ENCODE results near the gene SHOC2. TPM values are rescaled to one million over a fixed set of nuclear protein-coding genes. Genes with fewer than 3 reads are reported as not detected.

SHOC2 gene
- total RNA-seq, 1 experiment from 2014 or later = 30.8 TPM

GRCh38 chr10:110963162-110963561 lies 43.8 kb downstream of the SHOC2 start:
- Histone ChIP-seq H3K9me3 (ENCODE audit: low read length) (no peaks in the 10 kb centered on the region), H3K4me2 (ENCODE audit: low read depth, low read length, poor library complexity, severe bottlenecking) (no peak overlapping the region), H3K27me3 (ENCODE audit: low read length) (no peaks in the 10 kb centered on the region), H3K9ac (ENCODE audit: low read length) (no peak overlapping the region), H2AFZ (ENCODE audit: low read length) (no peak overlapping the region), H3K36me3 (ENCODE audit: insufficient read depth, low read length) (no peaks in the 10 kb centered on the region), H3K4me1 (ENCODE audit: low read length) (peaks cover 18% of the 10 kb centered on the region), H4K20me1 (ENCODE audit: insufficient read depth, low read depth, low read length) (peaks cover 42% of the 10 kb centered on the region), H3K79me2 (ENCODE audit: low read length) (peaks cover 43% of the 10 kb centered on the region), H3K4me3 (ENCODE audit: low read length) (no peak overlapping the region), H3K9me2 (replicated peaks; ENCODE audit: insufficient read depth, low read length) (no peaks in the 10 kb centered on the region), H3K27ac (ENCODE audit: low read length) (no peak overlapping the region)
- no peak for DNase-seq

- H4K20me1 ChIP-seq (ENCODE audit: insufficient read depth, low read depth, low read length) = peaks cover 41% of the 10 kb centered on the region
- H3K4me2 ChIP-seq (ENCODE audit: low read depth, low read length, poor library complexity, severe bottlenecking) = no peak overlapping the region
- H3K79me2 ChIP-seq (ENCODE audit: low read length) = peaks cover 36% of the 10 kb centered on the region
- H3K4me3 ChIP-seq (ENCODE audit: low read length) = no peak overlapping the region
- H3K9ac ChIP-seq (ENCODE audit: low read length) = no peak overlapping the region
- no peaks in the 10 kb centered on the region for H3K27me3 ChIP-seq (ENCODE audit: low read length)
- H3K9me3 ChIP-seq (ENCODE audit: low read length) = no peaks in the 10 kb centered on the region
- H3K9me2 ChIP-seq (replicated peaks; ENCODE audit: insufficient read depth, low read length) = no peaks in the 10 kb centered on the region
- H3K27ac ChIP-seq (ENCODE audit: low read length) = no peak overlapping the region
- H3K4me1 ChIP-seq (ENCODE audit: low read length) = peaks cover 11% of the 10 kb centered on the region
- no peaks in the 10 kb centered on the region for H3K36me3 ChIP-seq (ENCODE audit: insufficient read depth, low read length)
- no peak for DNase-seq
- H2AFZ ChIP-seq (ENCODE audit: low read length) = no peak overlapping the region
These were observed 45.3 kb downstream of the SHOC2 start for GRCh38 chr10:110964681-110965080.

GRCh38 chr10:110965216-110965615 lies 45.8 kb downstream of the SHOC2 start:
- Histone ChIP-seq H3K27ac (ENCODE audit: low read length) (no peak overlapping the region), H3K27me3 (ENCODE audit: low read length) (no peaks in the 10 kb centered on the region), H3K4me1 (ENCODE audit: low read length) (peaks cover 6% of the 10 kb centered on the region), H3K9ac (ENCODE audit: low read length) (no peak overlapping the region), H3K9me3 (ENCODE audit: low read length) (no peaks in the 10 kb centered on the region), H3K79me2 (ENCODE audit: low read length) (peaks cover 34% of the 10 kb centered on the region), H3K4me2 (ENCODE audit: low read depth, low read length, poor library complexity, severe bottlenecking) (no peak overlapping the region), H2AFZ (ENCODE audit: low read length) (no peak overlapping the region), H3K36me3 (ENCODE audit: insufficient read depth, low read length) (no peaks in the 10 kb centered on the region), H3K4me3 (ENCODE audit: low read length) (no peak overlapping the region), H4K20me1 (ENCODE audit: insufficient read depth, low read depth, low read length) (peaks cover 41% of the 10 kb centered on the region), H3K9me2 (replicated peaks; ENCODE audit: insufficient read depth, low read length) (no peaks in the 10 kb centered on the region)
- DNase-seq = no peak

- Histone ChIP-seq H2AFZ (ENCODE audit: low read length) (no peak overlapping the region), H3K4me2 (ENCODE audit: low read depth, low read length, poor library complexity, severe bottlenecking) (no peak overlapping the region)
These were observed 46.7 kb downstream of the SHOC2 start for GRCh38 chr10:110966146-110966545.

GRCh38 chr10:110967009-110967630 lies 47.7 kb downstream of the SHOC2 start:
- no peak overlapping the region for H2AFZ ChIP-seq (ENCODE audit: low read length)
- no peak for DNase-seq
- no peaks in the 10 kb centered on the region for H3K27me3 ChIP-seq (ENCODE audit: low read length)
- H3K4me1 ChIP-seq (ENCODE audit: low read length) = peaks cover 3% of the 10 kb centered on the region; the same call in 1 of the 2 replicates
- no peaks in the 10 kb centered on the region for H3K36me3 ChIP-seq (ENCODE audit: insufficient read depth, low read length)
- H4K20me1 ChIP-seq (ENCODE audit: insufficient read depth, low read depth, low read length) = peaks cover 40% of the 10 kb centered on the region
- no peaks in the 10 kb centered on the region for H3K9me2 ChIP-seq (replicated peaks; ENCODE audit: insufficient read depth, low read length)
- no peak overlapping the region for H3K4me3 ChIP-seq (ENCODE audit: low read length)
- H3K4me2 ChIP-seq (ENCODE audit: low read depth, low read length, poor library complexity, severe bottlenecking) = no peak overlapping the region
- H3K27ac ChIP-seq (ENCODE audit: low read length) = no peak overlapping the region
- H3K9me3 ChIP-seq (ENCODE audit: low read length) = no peaks in the 10 kb centered on the region
- H3K79me2 ChIP-seq (ENCODE audit: low read length) = peaks cover 33% of the 10 kb centered on the region
- no peak overlapping the region for H3K9ac ChIP-seq (ENCODE audit: low read length)

More at GRCh38 chr10:110966146-110966545, 46.7 kb downstream of the SHOC2 start:
- Histone ChIP-seq H3K9me3 (ENCODE audit: low read length) (no peaks in the 10 kb centered on the region), H3K36me3 (ENCODE audit: insufficient read depth, low read length) (no peaks in the 10 kb centered on the region), H3K27ac (ENCODE audit: low read length) (no peak overlapping the region), H4K20me1 (ENCODE audit: insufficient read depth, low read depth, low read length) (peaks cover 40% of the 10 kb centered on the region), H3K9me2 (replicated peaks; ENCODE audit: insufficient read depth, low read length) (no peaks in the 10 kb centered on the region), H3K27me3 (ENCODE audit: low read length) (no peaks in the 10 kb centered on the region), H3K79me2 (ENCODE audit: low read length) (peaks cover 33% of the 10 kb centered on the region), H3K4me1 (ENCODE audit: low read length) (peaks cover 5% of the 10 kb centered on the region; the same call in 1 of the 2 replicates), H3K4me3 (ENCODE audit: low read length) (no peak overlapping the region), H3K9ac (ENCODE audit: low read length) (no peak overlapping the region)
- no peak for DNase-seq

- Histone ChIP-seq H3K79me2 (ENCODE audit: low read length) (peaks cover 28% of the 10 kb centered on the region), H4K20me1 (ENCODE audit: insufficient read depth, low read depth, low read length) (peaks cover 39% of the 10 kb centered on the region), H3K4me1 (ENCODE audit: low read length) (no peaks in the 10 kb centered on the region)
These were observed 48.2 kb downstream of the SHOC2 start for GRCh38 chr10:110967645-110968044.

GRCh38 chr10:110969183-110969582 lies 49.8 kb downstream of the SHOC2 start:
- Histone ChIP-seq H3K36me3 (ENCODE audit: insufficient read depth, low read length) (no peaks in the 10 kb centered on the region), H3K4me1 (ENCODE audit: low read length) (peaks cover 3% of the 10 kb centered on the region; the same call in 1 of the 2 replicates), H2AFZ (ENCODE audit: low read length) (no peak overlapping the region), H3K27ac (ENCODE audit: low read length) (no peak overlapping the region), H3K27me3 (ENCODE audit: low read length) (no peaks in the 10 kb centered on the region), H3K79me2 (ENCODE audit: low read length) (peaks cover 20% of the 10 kb centered on the region), H3K9ac (ENCODE audit: low read length) (no peak overlapping the region), H3K4me2 (ENCODE audit: low read depth, low read length, poor library complexity, severe bottlenecking) (no peak overlapping the region), H4K20me1 (ENCODE audit: insufficient read depth, low read depth, low read length) (peaks cover 35% of the 10 kb centered on the region), H3K9me3 (ENCODE audit: low read length) (no peaks in the 10 kb centered on the region), H3K4me3 (ENCODE audit: low read length) (no peak overlapping the region), H3K9me2 (replicated peaks; ENCODE audit: insufficient read depth, low read length) (no peaks in the 10 kb centered on the region)
- DNase-seq = no peak

More at GRCh38 chr10:110967645-110968044, 48.2 kb downstream of the SHOC2 start:
- no peak overlapping the region for H3K27ac ChIP-seq (ENCODE audit: low read length)
- no peaks in the 10 kb centered on the region for H3K9me2 ChIP-seq (replicated peaks; ENCODE audit: insufficient read depth, low read length)
- H2AFZ ChIP-seq (ENCODE audit: low read length) = no peak overlapping the region
- H3K36me3 ChIP-seq (ENCODE audit: insufficient read depth, low read length) = no peaks in the 10 kb centered on the region
- H3K4me2 ChIP-seq (ENCODE audit: low read depth, low read length, poor library complexity, severe bottlenecking) = no peak overlapping the region
- H3K9ac ChIP-seq (ENCODE audit: low read length) = no peak overlapping the region
- no peak for DNase-seq
- no peak overlapping the region for H3K4me3 ChIP-seq (ENCODE audit: low read length)
- H3K9me3 ChIP-seq (ENCODE audit: low read length) = no peaks in the 10 kb centered on the region
- H3K27me3 ChIP-seq (ENCODE audit: low read length) = no peaks in the 10 kb centered on the region

GRCh38 chr10:110971638-110972037 lies 52.2 kb downstream of the SHOC2 start:
- H3K9ac ChIP-seq (ENCODE audit: low read length) = no peak overlapping the region
- H3K9me3 ChIP-seq (ENCODE audit: low read length) = no peaks in the 10 kb centered on the region
- H3K79me2 ChIP-seq (ENCODE audit: low read length) = peaks cover 34% of the 10 kb centered on the region
- peaks cover 3% of the 10 kb centered on the region; the same call in 1 of the 2 replicates for H3K4me1 ChIP-seq (ENCODE audit: low read length)
- no peak overlapping the region for H3K4me2 ChIP-seq (ENCODE audit: low read depth, low read length, poor library complexity, severe bottlenecking)
- H2AFZ ChIP-seq (ENCODE audit: low read length) = no peak overlapping the region
- H3K27ac ChIP-seq (ENCODE audit: low read length) = no peak overlapping the region
- H3K36me3 ChIP-seq (ENCODE audit: insufficient read depth, low read length) = no peaks in the 10 kb centered on the region
- H4K20me1 ChIP-seq (ENCODE audit: insufficient read depth, low read depth, low read length) = peaks cover 35% of the 10 kb centered on the region
- no peaks in the 10 kb centered on the region for H3K9me2 ChIP-seq (replicated peaks; ENCODE audit: insufficient read depth, low read length)
- H3K27me3 ChIP-seq (ENCODE audit: low read length) = no peaks in the 10 kb centered on the region
- no peak overlapping the region for H3K4me3 ChIP-seq (ENCODE audit: low read length)
- DNase-seq = no peak

Data from Karpas-422 (cell line).